Epithelial cell of esophagus (primary cell): ENCODE data around the gene NXT1.

Source experiments
- DNase-seq: peaks from one replicate; pipeline ENCODE4 v3.0.0; 2010; ENCODE audit warnings: low read depth
- H3K4me3 ChIP-seq: 2 replicates; pipeline ENCODE4 v1.5.1; 2011; ENCODE audit warnings: mild to moderate bottlenecking, low read length, control low read depth
- TF ChIP-seq, protein P1 (sequence below): IDR thresholded peaks from 2 replicates; pipeline ENCODE4 v1.5.1; 2011; ENCODE audit warnings: low read depth, mild to moderate bottlenecking, low read length, control low read depth, inconsistent platforms; ENCODE audit not compliant: insufficient read depth; ENCODE audit errors: missing control alignments

Gene NXT1

GRCh38 chr20:23357767-23358562 is 7.4 kb downstream of the NXT1 start:
- H3K4me3 ChIP-seq, result peak overlapping the region; percentile 74
- peak; percentile 100 for DNase-seq
- TF ChIP-seq, protein P1, sequence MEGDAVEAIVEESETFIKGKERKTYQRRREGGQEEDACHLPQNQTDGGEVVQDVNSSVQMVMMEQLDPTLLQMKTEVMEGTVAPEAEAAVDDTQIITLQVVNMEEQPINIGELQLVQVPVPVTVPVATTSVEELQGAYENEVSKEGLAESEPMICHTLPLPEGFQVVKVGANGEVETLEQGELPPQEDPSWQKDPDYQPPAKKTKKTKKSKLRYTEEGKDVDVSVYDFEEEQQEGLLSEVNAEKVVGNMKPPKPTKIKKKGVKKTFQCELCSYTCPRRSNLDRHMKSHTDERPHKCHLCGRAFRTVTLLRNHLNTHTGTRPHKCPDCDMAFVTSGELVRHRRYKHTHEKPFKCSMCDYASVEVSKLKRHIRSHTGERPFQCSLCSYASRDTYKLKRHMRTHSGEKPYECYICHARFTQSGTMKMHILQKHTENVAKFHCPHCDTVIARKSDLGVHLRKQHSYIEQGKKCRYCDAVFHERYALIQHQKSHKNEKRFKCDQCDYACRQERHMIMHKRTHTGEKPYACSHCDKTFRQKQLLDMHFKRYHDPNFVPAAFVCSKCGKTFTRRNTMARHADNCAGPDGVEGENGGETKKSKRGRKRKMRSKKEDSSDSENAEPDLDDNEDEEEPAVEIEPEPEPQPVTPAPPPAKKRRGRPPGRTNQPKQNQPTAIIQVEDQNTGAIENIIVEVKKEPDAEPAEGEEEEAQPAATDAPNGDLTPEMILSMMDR, result no peak

DNA sequence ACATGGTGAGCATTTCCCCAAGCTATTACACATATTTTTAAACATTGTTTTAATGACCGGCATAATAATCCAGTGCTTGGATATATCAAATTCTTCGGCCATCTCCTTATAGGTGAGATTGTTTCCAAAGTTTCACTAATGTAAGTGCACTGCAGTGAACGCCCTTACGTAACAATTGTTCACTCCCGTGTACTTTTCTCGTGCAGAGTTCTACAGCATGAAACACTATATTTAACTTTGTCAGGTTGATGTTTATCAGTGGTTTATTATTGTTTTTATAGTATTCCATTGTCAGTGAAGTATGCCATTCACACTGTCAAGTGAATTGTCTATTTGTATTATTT is 7.9 kb downstream of the NXT1 start:
- TF ChIP-seq, protein P1, result no peak
- no peak for DNase-seq
- peak overlapping the region; percentile 23 for H3K4me3 ChIP-seq

DNA sequence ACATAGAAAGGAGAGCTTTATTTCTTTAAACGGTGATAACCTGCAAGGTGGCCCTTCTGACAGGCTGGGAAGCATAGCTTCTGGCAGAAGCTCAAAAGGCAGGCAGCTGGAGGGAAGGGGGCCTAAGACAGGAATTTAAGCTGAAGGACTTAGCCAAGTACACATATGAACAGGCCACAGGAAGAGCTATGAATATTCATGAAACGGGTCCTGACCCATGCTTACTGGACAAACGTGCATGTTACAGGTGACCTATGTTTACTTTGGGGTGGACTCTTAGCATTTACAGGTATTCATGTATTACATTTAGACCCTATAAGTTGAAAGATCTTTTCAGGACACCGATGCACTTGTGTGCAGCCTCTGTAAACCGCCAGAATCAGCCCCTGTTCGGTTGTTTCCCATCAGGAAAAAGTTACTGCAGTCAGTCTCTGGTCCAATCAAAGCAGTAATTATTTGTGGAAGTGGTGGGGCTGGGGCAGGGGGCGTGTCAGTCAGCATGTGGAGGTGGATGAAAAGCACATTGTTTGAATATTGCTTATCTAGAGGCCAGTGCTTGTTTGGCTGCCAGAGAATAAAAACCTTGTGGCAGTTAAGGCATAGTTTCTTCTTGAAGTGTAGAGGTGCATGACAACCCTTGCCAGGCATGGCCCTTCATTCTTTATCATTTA is 8.5 kb downstream of the NXT1 start:
- H3K4me3 ChIP-seq, result no peak overlapping the region

GRCh38 chr20:23360531-23360930 is 9.9 kb downstream of the NXT1 start:
- TF ChIP-seq, protein P1, result no peak
- no peak for DNase-seq
- no peak overlapping the region for H3K4me3 ChIP-seq

More for the DNA sequence above, 8.5 kb downstream of the NXT1 start:
- no peak for DNase-seq
- TF ChIP-seq, protein P1, result no peak

DNA sequence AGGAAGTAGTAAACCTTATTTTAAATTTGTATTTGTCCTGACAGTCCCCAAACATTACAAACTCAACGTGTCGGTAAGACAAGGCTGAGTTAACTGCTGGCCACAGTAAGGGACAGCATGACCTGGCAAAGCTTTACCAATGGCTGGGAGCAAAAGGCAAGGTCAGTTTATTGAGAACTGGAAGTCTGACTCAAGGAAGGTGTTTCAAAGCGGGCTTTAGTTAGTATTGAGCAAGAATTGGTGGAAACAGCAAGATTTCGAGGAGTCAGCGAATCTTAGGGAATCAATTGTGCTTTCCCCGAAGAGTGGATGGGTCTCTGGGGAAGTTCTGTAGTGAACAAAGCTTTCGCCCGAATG is 10.5 kb downstream of the NXT1 start:
- peak overlapping the region; percentile 83 for H3K4me3 ChIP-seq
- TF ChIP-seq, protein P1, result no peak
- peak; percentile 38 for DNase-seq

GRCh38 chr20:23361476-23362391 is 11.1 kb downstream of the NXT1 start, which contains the start of gene GZF1:
Gene GZF1 (plus strand): TSS chr20:23362182. CDS start chr20:23364384, 2,202 bp downstream.
- H3K4me3 ChIP-seq, result peak within 1 kb of the TSS; percentile 83
- peak; percentile 98 for DNase-seq
- TF ChIP-seq, protein P1, result no peak
